ENCODE data around the gene BAD.

The BAD gene

GRCh38 chr11:64224151-64224890 is 60.1 kb downstream of the BAD start:
- DNase-seq: no peak
- TF ChIP-seq, protein P1, sequence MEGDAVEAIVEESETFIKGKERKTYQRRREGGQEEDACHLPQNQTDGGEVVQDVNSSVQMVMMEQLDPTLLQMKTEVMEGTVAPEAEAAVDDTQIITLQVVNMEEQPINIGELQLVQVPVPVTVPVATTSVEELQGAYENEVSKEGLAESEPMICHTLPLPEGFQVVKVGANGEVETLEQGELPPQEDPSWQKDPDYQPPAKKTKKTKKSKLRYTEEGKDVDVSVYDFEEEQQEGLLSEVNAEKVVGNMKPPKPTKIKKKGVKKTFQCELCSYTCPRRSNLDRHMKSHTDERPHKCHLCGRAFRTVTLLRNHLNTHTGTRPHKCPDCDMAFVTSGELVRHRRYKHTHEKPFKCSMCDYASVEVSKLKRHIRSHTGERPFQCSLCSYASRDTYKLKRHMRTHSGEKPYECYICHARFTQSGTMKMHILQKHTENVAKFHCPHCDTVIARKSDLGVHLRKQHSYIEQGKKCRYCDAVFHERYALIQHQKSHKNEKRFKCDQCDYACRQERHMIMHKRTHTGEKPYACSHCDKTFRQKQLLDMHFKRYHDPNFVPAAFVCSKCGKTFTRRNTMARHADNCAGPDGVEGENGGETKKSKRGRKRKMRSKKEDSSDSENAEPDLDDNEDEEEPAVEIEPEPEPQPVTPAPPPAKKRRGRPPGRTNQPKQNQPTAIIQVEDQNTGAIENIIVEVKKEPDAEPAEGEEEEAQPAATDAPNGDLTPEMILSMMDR (IDR thresholded peaks at IDR 0.05): no peak
- H3K4me3 Mint-ChIP-seq: peak overlapping the region; percentile 86
- H3K4me1 Mint-ChIP-seq: peaks cover 29% of the 10 kb centered on the region
- no peaks in the 10 kb centered on the region for H3K9me3 Mint-ChIP-seq
- H3K27ac Mint-ChIP-seq: peak overlapping the region; percentile 51
- no peaks in the 10 kb centered on the region for H3K27me3 Mint-ChIP-seq (ENCODE audit: low read depth, poor library complexity)
- no peaks in the 10 kb centered on the region for H3K36me3 Mint-ChIP-seq (ENCODE audit: low read depth)

DNA sequence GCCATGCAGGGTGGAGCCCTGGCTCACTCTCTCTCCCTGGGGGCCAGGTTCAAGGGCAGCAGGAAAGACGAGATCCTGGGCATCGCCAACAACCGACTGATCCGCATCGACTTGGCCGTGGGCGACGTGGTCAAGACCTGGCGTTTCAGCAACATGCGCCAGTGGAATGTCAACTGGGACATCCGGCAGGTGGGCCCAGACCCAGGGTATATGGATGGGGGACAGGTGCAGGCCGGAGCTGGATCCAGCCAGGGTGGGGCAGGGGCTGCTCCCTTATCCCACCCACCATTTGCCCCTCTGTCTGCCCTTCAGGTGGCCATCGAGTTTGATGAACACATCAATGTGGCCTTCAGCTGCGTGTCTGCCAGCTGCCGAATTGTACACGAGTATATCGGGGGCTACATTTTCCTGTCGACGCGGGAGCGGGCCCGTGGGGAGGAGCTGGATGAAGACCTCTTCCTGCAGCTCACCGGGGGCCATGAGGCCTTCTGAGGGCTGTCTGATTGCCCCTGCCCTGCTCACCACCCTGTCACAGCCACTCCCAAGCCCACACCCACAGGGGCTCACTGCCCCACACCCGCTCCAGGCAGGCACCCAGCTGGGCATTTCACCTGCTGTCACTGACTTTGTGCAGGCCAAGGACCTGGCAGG is 61.3 kb downstream of the BAD start:
- Mint-ChIP-seq H3K9me3 (no peaks in the 10 kb centered on the region), H3K4me3 (no peak overlapping the region), H3K27me3 (ENCODE audit: low read depth, poor library complexity) (no peaks in the 10 kb centered on the region), H3K27ac (no peak overlapping the region), H3K36me3 (ENCODE audit: low read depth) (no peaks in the 10 kb centered on the region), H3K4me1 (peaks cover 34% of the 10 kb centered on the region)
- DNase-seq: no peak
- TF ChIP-seq, protein P1 (IDR thresholded peaks at IDR 0.05): no peak

DNA sequence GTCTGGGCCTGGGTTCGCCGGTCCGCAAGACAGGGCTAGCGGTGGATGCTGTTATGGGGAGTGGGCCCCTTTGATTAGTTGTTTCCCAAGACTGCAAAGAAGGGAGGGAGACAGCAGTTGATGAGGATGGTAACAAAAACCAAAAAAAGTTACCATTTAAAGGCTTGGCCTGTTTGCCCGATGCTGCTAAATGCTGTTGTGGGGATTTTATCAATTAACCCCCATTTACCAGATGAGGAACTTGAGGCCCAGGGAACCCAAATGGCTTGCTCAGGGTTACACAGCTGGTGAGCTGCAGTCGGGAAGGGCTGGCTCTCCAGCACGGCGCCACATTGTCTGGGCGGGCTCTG is 61.8 kb downstream of the BAD start:
- no peak for DNase-seq
- Mint-ChIP-seq H3K36me3 (ENCODE audit: low read depth) (no peaks in the 10 kb centered on the region), H3K4me1 (peaks cover 31% of the 10 kb centered on the region), H3K4me3 (no peak overlapping the region), H3K9me3 (no peaks in the 10 kb centered on the region), H3K27me3 (ENCODE audit: low read depth, poor library complexity) (no peaks in the 10 kb centered on the region), H3K27ac (no peak overlapping the region)
- TF ChIP-seq, protein P1 (IDR thresholded peaks at IDR 0.05): no peak

- H3K27ac Mint-ChIP-seq: no peak overlapping the region
- TF ChIP-seq, protein P1 (IDR thresholded peaks at IDR 0.05): no peak
- no peak for DNase-seq
- H3K4me3 Mint-ChIP-seq: no peak overlapping the region
- no peaks in the 10 kb centered on the region for H3K36me3 Mint-ChIP-seq (ENCODE audit: low read depth)
- peaks cover 22% of the 10 kb centered on the region for H3K4me1 Mint-ChIP-seq
- no peaks in the 10 kb centered on the region for H3K9me3 Mint-ChIP-seq
- no peaks in the 10 kb centered on the region for H3K27me3 Mint-ChIP-seq (ENCODE audit: low read depth, poor library complexity)
These were observed 63.7 kb downstream of the BAD start for GRCh38 chr11:64220798-64221197.

GRCh38 chr11:64220271-64220670 is 64.2 kb downstream of the BAD start:
- H3K4me3 Mint-ChIP-seq: no peak overlapping the region
- TF ChIP-seq, protein P1 (IDR thresholded peaks at IDR 0.05): no peak
- no peaks in the 10 kb centered on the region for H3K9me3 Mint-ChIP-seq
- peaks cover under 1% of the 10 kb centered on the region for H3K27me3 Mint-ChIP-seq (ENCODE audit: low read depth, poor library complexity)
- peaks cover 17% of the 10 kb centered on the region for H3K4me1 Mint-ChIP-seq
- DNase-seq: no peak
- no peak overlapping the region for H3K27ac Mint-ChIP-seq
- H3K36me3 Mint-ChIP-seq (ENCODE audit: low read depth): peaks cover 4% of the 10 kb centered on the region

Data from nephron progenitor cell (in vitro differentiated cells).